SKM-1 treated with dmso at 0.1 percent for 144 hours (cell line): ENCODE measurements around the gene NKTR.

Source experiments
- DNase-seq: peaks from one replicate; lab custom pipeline; 2025; ENCODE audit not compliant: unreplicated experiment; lab: John Stamatoyannopoulos, UW

Gene NKTR

GRCh38 chr3:42692667-42693529 lies 92.4 kb downstream of the NKTR start:
- no peak for DNase-seq

GRCh38 chr3:42693530-42693930 lies 93.0 kb downstream of the NKTR start:
- no peak for DNase-seq

- DNase-seq: no peak
Observed at GRCh38 chr3:42694366-42694765, 93.9 kb downstream of the NKTR start.

- DNase-seq: no peak
Observed at GRCh38 chr3:42696356-42697288, 96.1 kb downstream of the NKTR start.

- no peak for DNase-seq
Observed at GRCh38 chr3:42697289-42698051, 97.0 kb downstream of the NKTR start.
